NB4 (cell line): ENCODE data around the gene RAI1.

Experiments
- DNase-seq: peaks from one replicate; pipeline ENCODE4 v3.0.0; 2010; ENCODE audit warnings: low read depth
- H3K4me3 ChIP-seq: one replicate; pipeline ENCODE4 v1.5.1; 2011; ENCODE audit warnings: mild to moderate bottlenecking, low read depth, low read length, moderate library complexity
- CTCF ChIP-seq: IDR thresholded peaks from one replicate; pipeline ENCODE4 v1.5.1; 2012; ENCODE audit warnings: low read depth, low read length
- MYC ChIP-seq: IDR thresholded peaks from 2 replicates; pipeline ENCODE4 v1.6.1; 2011; ENCODE audit warnings: low read depth, low read length
- POLR2A ChIP-seq: IDR thresholded peaks from 2 replicates; pipeline ENCODE4 v1.6.1; 2011; ENCODE audit warnings: mild to moderate bottlenecking; ENCODE audit not compliant: insufficient read length; ENCODE audit errors: extremely low read depth
- TF ChIP-seq, protein P1 (sequence below): IDR thresholded peaks from 2 replicates; pipeline ENCODE4 v1.6.1; 2011; ENCODE audit warnings: low read depth, low read length

The RAI1 gene

DNA sequence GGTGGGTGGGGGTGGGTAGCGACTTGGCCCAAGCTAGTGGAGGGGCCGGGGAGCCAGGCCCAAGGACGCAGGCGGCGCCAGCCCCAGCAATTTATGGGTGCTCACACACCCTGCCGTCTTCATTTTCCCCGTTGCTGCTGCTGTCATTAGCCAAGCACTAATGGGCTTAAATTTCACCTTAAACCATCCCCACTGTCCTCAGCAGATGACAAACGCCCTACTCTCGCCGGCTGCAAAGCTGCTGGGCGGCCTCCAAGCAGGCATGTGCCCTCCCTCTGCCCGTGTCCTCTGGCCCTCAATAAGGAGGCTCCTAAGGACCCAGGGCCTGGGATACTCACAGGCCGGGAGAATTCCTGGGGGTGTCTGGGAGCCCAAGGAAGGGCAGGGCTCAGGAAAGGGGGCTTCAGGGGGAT, 89.4 kb downstream of the RAI1 start:
- no peak for DNase-seq
- TF ChIP-seq, protein P1, sequence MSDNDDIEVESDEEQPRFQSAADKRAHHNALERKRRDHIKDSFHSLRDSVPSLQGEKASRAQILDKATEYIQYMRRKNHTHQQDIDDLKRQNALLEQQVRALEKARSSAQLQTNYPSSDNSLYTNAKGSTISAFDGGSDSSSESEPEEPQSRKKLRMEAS, result no peak
- no peak for TF ChIP-seq POLR2A
- no peak for TF ChIP-seq MYC
- TF ChIP-seq CTCF, result no peak
- no peak overlapping the region for H3K4me3 ChIP-seq

GRCh38 chr17:17771498-17772201, 90.4 kb downstream of the RAI1 start:
- TF ChIP-seq CTCF, result no peak
- no peak for TF ChIP-seq MYC
- TF ChIP-seq POLR2A, result no peak
- TF ChIP-seq, protein P1, result no peak
- no peak overlapping the region for H3K4me3 ChIP-seq
- no peak for DNase-seq

DNA sequence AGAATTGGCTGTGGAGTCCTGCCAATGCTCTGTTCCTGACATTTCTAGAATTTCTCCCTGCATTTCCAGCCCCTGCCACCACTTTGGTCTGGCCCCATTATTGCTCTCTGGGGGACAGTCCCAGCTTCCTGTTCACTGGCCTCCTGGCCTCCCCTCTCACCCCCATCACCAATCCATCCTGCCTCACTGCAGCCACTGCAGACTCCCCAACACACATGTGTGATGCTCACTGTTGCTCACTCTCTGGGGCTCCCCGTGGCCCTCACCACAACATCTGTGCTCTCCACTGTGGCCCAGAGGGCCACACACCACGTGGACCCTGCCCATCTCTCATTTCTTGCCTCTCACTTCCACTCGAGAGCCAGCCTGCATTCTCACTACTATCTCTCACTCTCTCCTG, 91.0 kb downstream of the RAI1 start:
- DNase-seq, result peak; percentile 36
- no peak overlapping the region for H3K4me3 ChIP-seq
- no peak for TF ChIP-seq MYC
- TF ChIP-seq, protein P1, result no peak
- no peak for TF ChIP-seq CTCF
- TF ChIP-seq POLR2A, result no peak

- TF ChIP-seq POLR2A, result no peak
- peak; percentile 19 for TF ChIP-seq CTCF
- TF ChIP-seq MYC, result no peak
- no peak for DNase-seq
- H3K4me3 ChIP-seq, result no peak overlapping the region
Measured at GRCh38 chr17:17774009-17774881, 93.0 kb downstream of the RAI1 start.

- no peak for DNase-seq
- H3K4me3 ChIP-seq, result no peak overlapping the region
- TF ChIP-seq MYC (no peak), CTCF (no peak), POLR2A (no peak)
- TF ChIP-seq, protein P1, result no peak
Measured at GRCh38 chr17:17776889-17777288, 95.6 kb downstream of the RAI1 start.
